KMS-11 (cell line): ENCODE results near the gene EXD1.

ENCODE experiments used
- H2AFZ ChIP-seq: fragments of 200-600 bp; sonication (generic); 2 replicates; pipeline ENCODE4 v1.6.1; 2016; ENCODE audit warnings: antibody characterized with exemption, mixed run types, low read depth
- H3K27ac ChIP-seq: fragments of 200-600 bp; sonication (generic); 2 replicates; pipeline ENCODE4 v1.6.1; 2016; ENCODE audit warnings: mild to moderate bottlenecking, mixed run types
- H3K27me3 ChIP-seq: fragments of 200-600 bp; sonication (generic); 2 replicates; pipeline ENCODE4 v1.6.1; 2017; ENCODE audit warnings: mild to moderate bottlenecking, low read depth, mixed run types, moderate library complexity; ENCODE audit not compliant: insufficient read depth
- H3K36me3 ChIP-seq: fragments of 200-600 bp; sonication (generic); 2 replicates; pipeline ENCODE4 v1.6.1; 2017; ENCODE audit warnings: mild to moderate bottlenecking, mixed run types; ENCODE audit not compliant: insufficient read depth
- H3K4me1 ChIP-seq: fragments of 200-600 bp; sonication (generic); 2 replicates; pipeline ENCODE4 v1.6.1; 2016; ENCODE audit warnings: mild to moderate bottlenecking, low read depth, mixed run types; ENCODE audit not compliant: poor library complexity, severe bottlenecking
- H3K4me2 ChIP-seq: fragments of 200-600 bp; sonication (generic); 2 replicates; pipeline ENCODE4 v1.7.0; 2016; ENCODE audit warnings: mild to moderate bottlenecking, mixed run types
- H3K4me3 ChIP-seq: fragments of 200-600 bp; sonication (generic); IDR thresholded peaks from 2 replicates; pipeline ENCODE4 v1.6.1; 2017; ENCODE audit warnings: low read depth, low read length, mixed read lengths; ENCODE audit not compliant: insufficient read depth
- H3K79me2 ChIP-seq: fragments of 200-600 bp; sonication (generic); 2 replicates; pipeline ENCODE4 v1.6.1; 2016; ENCODE audit warnings: low read depth, mixed run types; ENCODE audit not compliant: insufficient read depth
- H3K9ac ChIP-seq: fragments of 200-600 bp; sonication (generic); 2 replicates; pipeline ENCODE4 v1.6.1; 2016; ENCODE audit warnings: mild to moderate bottlenecking, mixed run types
- H4K20me1 ChIP-seq: fragments of 200-600 bp; sonication (generic); 2 replicates; pipeline ENCODE4 v1.6.1; 2016; ENCODE audit warnings: mild to moderate bottlenecking, mixed run types; ENCODE audit not compliant: insufficient read depth
- CTCF ChIP-seq: fragments of 200-600 bp; sonication (generic); conservative IDR thresholded peaks from 2 replicates; pipeline ENCODE4 v1.6.1; 2017; ENCODE audit warnings: low read depth, mild to moderate bottlenecking, antibody characterized with exemption, low read length, moderate library complexity, mixed read lengths

Gene EXD1

DNA sequence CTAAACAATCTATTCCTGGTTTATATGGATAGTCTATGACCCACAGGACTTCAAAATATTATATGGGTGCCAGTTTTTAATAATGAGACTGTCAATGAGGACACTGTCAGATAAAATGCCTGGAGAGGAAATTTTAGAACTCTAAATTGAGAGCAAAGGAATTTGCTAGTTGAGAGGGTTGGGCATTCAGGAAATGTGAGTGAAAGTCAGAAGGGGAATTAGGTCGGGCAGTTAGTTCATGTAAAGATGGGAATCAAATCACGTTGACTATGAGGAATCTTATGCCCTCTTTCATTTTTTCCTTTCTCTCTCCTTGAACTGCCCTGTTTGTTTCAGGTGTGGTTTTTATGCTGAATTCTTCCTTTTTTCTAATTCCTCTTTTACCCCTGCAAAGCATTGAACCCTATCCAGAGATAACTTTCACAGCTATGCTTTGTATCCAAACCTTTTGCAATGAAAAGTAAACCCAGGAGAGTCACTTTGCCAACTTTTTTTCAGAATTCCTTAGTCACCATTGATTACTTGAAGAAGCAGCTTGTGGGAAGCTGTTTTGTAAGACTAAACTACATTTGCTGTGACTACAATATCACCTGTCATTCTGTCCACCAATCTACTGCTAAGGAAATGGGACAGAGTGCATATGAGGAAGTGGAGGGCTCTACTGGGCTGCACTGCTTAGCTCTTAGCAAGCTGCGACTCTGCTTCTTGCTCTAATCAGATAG is 28.4 kb upstream of the EXD1 start:
- H3K27ac ChIP-seq, result no peak overlapping the region
- no peak for TF ChIP-seq CTCF
- H4K20me1 ChIP-seq, result no peaks in the 10 kb centered on the region
- no peaks in the 10 kb centered on the region for H3K4me1 ChIP-seq
- H3K4me2 ChIP-seq, result no peak overlapping the region
- no peak overlapping the region for H3K9ac ChIP-seq
- no peak overlapping the region for H3K4me3 ChIP-seq
- no peak overlapping the region for H2AFZ ChIP-seq
- no peaks in the 10 kb centered on the region for H3K36me3 ChIP-seq
- no peaks in the 10 kb centered on the region for H3K79me2 ChIP-seq
- no peaks in the 10 kb centered on the region for H3K27me3 ChIP-seq

GRCh38 chr15:41256577-41257038 is 26.1 kb upstream of the EXD1 start:
- H3K4me1 ChIP-seq, result no peaks in the 10 kb centered on the region
- H3K27me3 ChIP-seq, result no peaks in the 10 kb centered on the region
- no peaks in the 10 kb centered on the region for H4K20me1 ChIP-seq
- H3K27ac ChIP-seq, result no peak overlapping the region
- no peaks in the 10 kb centered on the region for H3K36me3 ChIP-seq
- no peak overlapping the region for H3K4me2 ChIP-seq
- H3K79me2 ChIP-seq, result no peaks in the 10 kb centered on the region
- no peak for TF ChIP-seq CTCF
- no peak overlapping the region for H3K4me3 ChIP-seq
- H2AFZ ChIP-seq, result no peak overlapping the region
- H3K9ac ChIP-seq, result no peak overlapping the region

DNA sequence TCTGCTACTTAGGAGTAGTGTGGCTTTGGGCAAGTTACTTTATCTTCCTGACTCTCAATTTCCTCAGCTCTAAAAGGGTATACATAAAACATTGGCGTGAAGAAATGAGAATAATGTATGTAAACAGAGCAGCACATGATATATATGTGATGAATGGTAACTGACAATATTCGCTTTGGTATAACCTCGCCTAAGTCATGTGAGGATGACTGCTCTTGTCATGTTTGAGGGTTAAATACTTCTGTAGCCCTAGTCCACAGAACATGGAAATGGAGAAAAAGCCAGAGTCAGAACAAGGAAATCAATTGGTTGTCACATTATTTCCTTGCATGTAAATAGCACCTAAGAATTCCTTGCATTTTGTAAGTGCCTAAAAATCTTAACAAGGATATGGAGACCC is 25.5 kb upstream of the EXD1 start:
- Histone ChIP-seq H3K79me2 (no peaks in the 10 kb centered on the region), H3K9ac (no peak overlapping the region), H3K27ac (no peak overlapping the region), H3K4me2 (no peak overlapping the region), H3K4me1 (no peaks in the 10 kb centered on the region), H2AFZ (no peak overlapping the region), H3K36me3 (no peaks in the 10 kb centered on the region), H4K20me1 (no peaks in the 10 kb centered on the region), H3K4me3 (no peak overlapping the region), H3K27me3 (no peaks in the 10 kb centered on the region)
- TF ChIP-seq CTCF, result no peak

GRCh38 chr15:41254560-41254959 is 24.0 kb upstream of the EXD1 start:
- H3K9ac ChIP-seq, result no peak overlapping the region
- H3K4me3 ChIP-seq, result no peak overlapping the region
- no peak overlapping the region for H3K27ac ChIP-seq
- no peaks in the 10 kb centered on the region for H4K20me1 ChIP-seq
- H3K36me3 ChIP-seq, result no peaks in the 10 kb centered on the region
- H3K79me2 ChIP-seq, result no peaks in the 10 kb centered on the region
- H3K4me1 ChIP-seq, result no peaks in the 10 kb centered on the region
- no peaks in the 10 kb centered on the region for H3K27me3 ChIP-seq
- H3K4me2 ChIP-seq, result no peak overlapping the region
- H2AFZ ChIP-seq, result no peak overlapping the region
- no peak for TF ChIP-seq CTCF
